Fibroblast of skin of back (primary cell): ENCODE results near the gene ZFR.
"Not testable (repeated sequence)": the region's sequence is repeated elsewhere in the genome, so short reads cannot be mapped to it uniquely, and the experiment has no call there.

Source experiments
- DNase-seq: peaks from one replicate; pipeline ENCODE4 v3.0.0-alpha.2; 2013

Gene ZFR

GRCh38 chr5:32319392-32319791 lies 125.1 kb downstream of the ZFR start:
- no peak for DNase-seq

- DNase-seq, result no peak
These were observed 127.5 kb downstream of the ZFR start for GRCh38 chr5:32317041-32317440.

DNA sequence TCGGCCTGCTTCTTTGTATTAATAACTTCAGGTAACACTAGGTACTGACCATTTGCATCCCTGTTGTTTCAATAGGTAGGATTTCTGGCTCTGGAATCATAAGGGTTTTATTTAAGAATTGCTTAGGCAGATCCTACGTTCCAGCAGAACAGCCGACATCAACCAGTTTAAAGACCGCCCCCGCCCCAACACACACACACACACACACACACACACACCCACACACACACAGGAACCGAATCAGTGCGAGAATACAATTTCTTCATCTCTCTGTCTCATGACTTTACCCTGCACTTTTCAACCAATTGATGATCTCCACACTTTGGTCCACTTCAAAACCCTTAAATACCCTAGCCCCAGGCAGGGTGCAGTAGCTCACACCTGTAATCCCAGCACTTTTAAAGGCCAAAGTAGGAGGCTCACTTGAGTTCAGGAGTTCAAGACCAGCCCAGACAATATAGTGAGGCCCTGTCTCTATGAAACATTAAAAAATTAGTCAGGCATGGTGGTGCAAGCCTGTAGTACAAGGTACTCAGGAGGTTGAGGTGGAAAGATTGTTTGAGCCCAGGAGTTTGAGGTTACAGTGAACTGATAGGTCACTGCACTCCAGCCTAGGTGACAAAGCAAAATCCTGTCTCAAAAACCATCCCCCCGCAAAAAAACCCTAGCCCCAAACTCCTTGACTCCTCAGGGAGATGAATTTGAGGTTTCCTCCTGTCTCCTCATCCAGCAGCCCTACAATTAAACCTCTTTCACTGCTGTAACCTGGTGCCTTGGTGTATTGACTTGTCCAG lies 129.1 kb downstream of the ZFR start:
- DNase-seq, result no peak

DNA sequence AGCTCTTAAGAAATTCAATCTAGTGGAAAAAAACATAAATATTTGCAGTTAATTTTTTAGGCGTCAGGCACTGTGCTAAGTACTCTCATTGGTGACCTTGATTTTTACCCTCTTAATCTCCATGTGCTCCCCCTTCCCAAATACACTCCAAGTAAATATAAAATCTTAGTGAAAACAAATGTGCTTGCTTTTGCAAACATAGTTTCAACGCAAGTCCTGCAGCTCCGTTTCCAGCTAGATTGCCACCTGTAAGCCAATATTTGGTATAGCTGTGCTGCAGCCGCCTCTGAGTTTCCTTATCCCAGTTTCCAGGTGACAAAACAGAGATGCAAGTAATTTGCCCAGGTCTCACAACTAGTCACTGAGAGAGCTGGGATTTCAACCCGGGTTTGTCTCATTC lies 129.9 kb downstream of the ZFR start:
- no peak for DNase-seq

DNA sequence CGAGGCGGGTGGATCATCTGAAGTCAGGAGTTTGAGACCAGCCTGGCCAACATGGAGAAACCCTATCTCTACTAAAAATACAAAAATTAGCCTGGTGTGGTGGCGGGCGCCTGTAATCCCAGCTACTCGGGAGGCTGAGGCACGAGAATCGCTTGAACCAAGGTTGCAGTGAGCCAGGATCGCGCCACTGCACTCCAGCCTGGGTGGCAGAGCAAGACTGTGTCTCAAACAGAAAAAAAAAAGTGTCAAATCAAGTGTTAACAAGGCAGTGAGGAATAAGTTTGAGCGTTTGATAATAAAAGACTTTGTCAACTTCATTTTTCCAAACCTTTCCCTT lies 130.4 kb downstream of the ZFR start:
- DNase-seq, result not testable (repeated sequence)

GRCh38 chr5:32312595-32313332 lies 131.8 kb downstream of the ZFR start, which contains the start of gene MTMR12:
Gene MTMR12 (minus strand): TSS chr5:32312939. CDS start chr5:32312838, 101 bp downstream.
- peak; percentile 100 for DNase-seq

- DNase-seq, result peak; percentile 64
These were observed 132.3 kb downstream of the ZFR start for GRCh38 chr5:32312197-32312594.

DNA sequence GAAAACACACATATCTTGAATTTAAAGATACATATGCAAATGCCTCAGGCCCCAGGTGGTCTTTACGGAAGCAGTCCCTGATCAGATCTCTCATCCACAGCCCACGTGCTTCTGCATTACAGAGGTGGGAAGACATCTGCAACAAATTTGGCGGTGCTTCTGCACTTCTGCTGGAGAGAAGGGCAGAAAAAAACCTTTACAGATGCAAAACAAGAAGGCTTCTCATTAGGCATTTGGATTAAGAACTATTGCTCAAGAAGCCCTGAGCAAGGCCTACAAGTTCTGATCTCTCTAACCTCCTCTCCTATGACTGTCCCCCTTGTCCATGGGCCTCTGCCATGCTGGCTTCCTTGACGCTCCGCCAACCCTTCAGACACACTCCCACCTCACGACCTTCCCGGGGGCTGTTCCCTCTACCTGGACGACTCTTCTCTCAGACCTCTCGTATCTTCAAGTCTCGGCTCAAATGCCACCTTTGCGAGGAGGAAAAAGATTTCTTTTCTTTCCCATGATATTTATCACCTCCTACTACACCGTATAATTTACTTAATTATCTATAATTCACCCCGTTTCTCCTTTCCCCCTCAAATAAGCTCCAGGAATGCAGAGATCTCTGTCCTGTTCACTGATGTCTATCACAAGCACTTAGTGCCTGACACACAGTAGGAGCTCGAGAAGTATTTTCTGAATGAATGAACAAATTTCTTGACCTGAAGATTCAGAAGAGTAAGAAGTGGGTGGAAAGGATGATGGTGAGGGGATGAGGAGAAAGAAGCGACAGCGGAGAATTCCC lies 132.9 kb downstream of the ZFR start:
- DNase-seq, result no peak

DNA sequence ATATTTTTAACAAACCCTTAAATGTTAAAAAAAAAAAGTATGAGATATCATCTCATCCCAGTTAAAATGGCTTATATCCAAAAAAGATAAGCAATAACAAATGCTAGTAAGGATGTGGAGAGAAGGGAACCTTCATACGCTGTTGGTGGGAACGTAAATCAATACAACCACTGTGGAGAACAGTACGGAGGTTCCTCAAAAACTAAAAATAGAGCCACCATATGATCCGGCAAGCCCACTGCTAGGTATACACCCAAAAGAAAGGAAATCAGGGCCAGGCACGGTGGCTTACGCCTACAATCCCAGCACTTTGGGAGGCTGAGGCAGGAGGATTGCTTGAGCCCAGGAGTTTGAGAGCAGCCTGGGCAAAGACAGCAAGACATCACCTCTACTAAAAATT lies 134.8 kb downstream of the ZFR start:
- no peak for DNase-seq

GRCh38 chr5:32308946-32309345 lies 135.6 kb downstream of the ZFR start:
- no peak for DNase-seq

DNA sequence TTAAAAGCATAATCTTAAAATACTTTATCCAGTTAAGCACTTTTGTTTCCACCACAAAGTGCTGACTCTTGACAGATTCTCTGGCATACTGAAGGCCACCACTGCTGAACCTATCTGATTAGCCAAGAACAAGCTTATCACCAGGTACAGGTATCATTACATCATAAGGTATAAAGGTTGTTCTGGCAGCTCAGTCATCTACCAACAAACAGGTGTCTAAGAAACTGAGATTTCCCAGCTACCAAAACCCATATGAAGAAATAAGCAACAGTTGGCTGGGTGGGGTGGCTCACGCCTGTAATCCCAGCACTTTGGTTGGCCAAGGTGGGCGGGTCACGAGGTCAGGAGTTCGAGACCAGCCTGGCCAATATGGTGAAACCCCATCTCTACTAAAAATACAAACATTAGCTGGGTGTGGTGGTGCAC lies 136.8 kb downstream of the ZFR start:
- no peak for DNase-seq

GRCh38 chr5:32304622-32305021 lies 139.9 kb downstream of the ZFR start:
- no peak for DNase-seq
